Large intestine (tissue), 3 donors: ENCODE results near the gene AFAP1. TPM values are rescaled to one million over a fixed set of nuclear protein-coding genes. Genes with fewer than 3 reads are reported as not detected.

ENCODE experiments used
- DNase-seq, 2 donors: peaks; one replicate each; pipeline versions ENCODE4 v3.0.0 to v3.0.0-alpha.2; 2013
- H3K27ac ChIP-seq: one replicate; pipeline ENCODE4 v1.5.1; 2013; ENCODE audit warnings: low read length
- H3K27me3 ChIP-seq: 2 replicates; pipeline ENCODE4 v1.6.1; 2013; ENCODE audit warnings: low read length; ENCODE audit not compliant: control insufficient read depth, insufficient read depth
- H3K36me3 ChIP-seq: 2 replicates; pipeline ENCODE4 v1.6.1; 2013; ENCODE audit warnings: low read length; ENCODE audit not compliant: control insufficient read depth, insufficient read depth
- H3K4me1 ChIP-seq: one replicate; pipeline ENCODE4 v1.6.1; 2013; ENCODE audit warnings: low read length; ENCODE audit not compliant: control insufficient read depth, insufficient read depth
- H3K4me3 ChIP-seq: one replicate; pipeline ENCODE4 v1.5.1; 2013; ENCODE audit warnings: low read length
- H3K9me3 ChIP-seq: one replicate; pipeline ENCODE4 v1.6.1; 2013; ENCODE audit warnings: mild to moderate bottlenecking, low read depth, low read length, moderate library complexity; ENCODE audit not compliant: control insufficient read depth
- WGBS: methylation state at CpG from one replicate; pipeline ENCODE4 v1.1.5; 2013; ENCODE audit warnings: low lambda C conversion rate; ENCODE audit not compliant: insufficient coverage; 5-methylcytosine and 5-hydroxymethylcytosine counted together
- polyA plus RNA-seq: library from polyadenylated mRNA; unstranded; fragments of 120-200 nt; gene quantifications from one replicate; pipeline ENCODE4 v1.2.1, GENCODE V29; 2013

AFAP1 gene
- polyA plus RNA-seq, 1 donor: 19.3 TPM

DNA sequence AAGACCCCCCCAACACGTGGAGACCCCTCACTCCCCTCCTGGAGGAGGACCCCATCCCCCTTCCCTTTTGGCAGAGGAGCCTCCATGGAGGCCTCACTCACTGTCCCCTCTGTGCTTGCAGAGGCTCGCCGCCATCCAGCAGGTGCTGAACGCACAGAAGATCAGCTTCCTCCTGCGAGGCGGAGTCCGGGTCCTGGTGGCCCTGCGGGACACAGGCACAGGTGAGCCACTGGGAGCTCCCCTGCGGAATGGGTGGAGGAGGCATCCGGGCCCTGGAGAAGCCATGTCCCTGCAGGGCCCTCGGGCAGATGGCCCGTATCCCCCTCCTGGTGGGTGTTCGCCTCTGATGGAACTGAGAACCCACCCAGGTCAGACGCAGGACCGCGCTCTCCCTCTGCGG lies 206.5 kb downstream of the AFAP1 start:
- DNase-seq: no peak
- H3K27me3 ChIP-seq: peaks cover 2% of the 10 kb centered on the region
- no peaks in the 10 kb centered on the region for H3K4me1 ChIP-seq

DNA sequence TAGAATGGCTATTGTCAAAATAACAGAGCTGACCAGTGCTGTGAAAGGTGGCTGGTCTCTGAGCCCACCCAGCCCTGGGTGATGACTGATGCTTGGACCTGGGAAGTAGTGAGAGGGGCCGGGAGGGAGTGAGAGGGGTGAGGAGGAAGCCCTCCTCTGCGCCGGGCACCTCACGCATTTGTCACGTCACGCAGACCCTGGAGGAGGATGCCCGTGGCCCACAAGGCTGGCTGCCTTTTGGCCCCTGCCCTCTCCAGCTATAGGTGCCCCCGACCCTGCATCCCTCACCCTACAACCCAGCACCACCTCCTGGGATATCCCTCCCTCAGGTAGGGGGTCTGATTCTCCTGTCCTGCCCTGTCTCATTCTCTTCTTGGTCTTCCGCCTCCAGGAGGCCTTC lies 207.4 kb downstream of the AFAP1 start:
- no CpG with 5 or more reads among the region's 9 CpGs for WGBS
- Histone ChIP-seq H3K4me3 (no peak overlapping the region), H3K4me1 (no peaks in the 10 kb centered on the region), H3K27me3 (peaks cover 2% of the 10 kb centered on the region), H3K36me3 (no peaks in the 10 kb centered on the region), H3K9me3 (no peaks in the 10 kb centered on the region), H3K27ac (no peak overlapping the region)
- no peak for DNase-seq

More for the DNA sequence above, 206.5 kb downstream of the AFAP1 start:
- peaks cover 6% of the 10 kb centered on the region for H3K9me3 ChIP-seq
- no peak overlapping the region for H3K27ac ChIP-seq
- no peaks in the 10 kb centered on the region for H3K36me3 ChIP-seq
- no peak overlapping the region for H3K4me3 ChIP-seq
- WGBS: no CpG with 5 or more reads among the region's 17 CpGs

DNA sequence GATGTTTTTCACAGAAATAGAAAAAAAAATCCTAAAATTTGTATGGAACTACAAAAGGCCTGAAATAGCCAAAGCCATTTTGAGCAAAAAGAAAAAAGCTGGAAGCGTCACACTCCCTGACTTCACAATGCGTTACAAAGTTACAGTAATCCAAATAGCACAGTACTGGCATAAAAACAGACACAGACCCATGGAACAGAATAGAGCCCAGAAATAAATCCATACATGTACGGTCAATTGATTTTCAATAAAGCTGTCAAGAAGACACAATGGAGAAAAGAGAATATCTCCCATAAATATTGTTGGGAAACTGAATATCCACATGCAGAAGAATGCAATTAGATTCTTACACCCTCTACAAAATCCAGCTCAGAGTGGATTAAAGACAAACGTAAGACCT lies 208.2 kb downstream of the AFAP1 start:
- WGBS: 95% methylated on average over 4 of the region's 4 CpGs
- DNase-seq: no peak
- Histone ChIP-seq H3K4me1 (no peaks in the 10 kb centered on the region), H3K27me3 (peaks cover 2% of the 10 kb centered on the region), H3K4me3 (no peak overlapping the region), H3K36me3 (no peaks in the 10 kb centered on the region), H3K9me3 (no peaks in the 10 kb centered on the region), H3K27ac (no peak overlapping the region)

DNA sequence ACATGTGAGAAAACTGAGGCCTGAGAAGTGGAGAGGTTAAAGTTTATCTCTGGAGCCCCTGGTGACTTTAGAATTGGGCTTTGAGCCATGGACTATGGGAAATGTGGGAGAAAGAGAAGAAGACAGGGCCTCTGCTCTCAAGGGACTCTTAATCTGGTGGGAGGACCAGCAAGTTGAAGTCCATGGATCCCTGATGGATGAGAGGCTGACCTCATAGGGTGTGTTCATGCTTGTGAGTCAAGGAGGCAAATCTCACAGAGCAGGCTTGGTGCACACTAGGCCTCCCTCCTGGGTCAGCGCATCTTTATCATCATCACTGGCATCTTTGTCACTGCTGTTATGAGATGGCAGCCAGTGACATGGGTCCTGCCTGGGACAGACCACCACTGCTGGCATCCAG lies 211.9 kb downstream of the AFAP1 start:
- Histone ChIP-seq H3K27me3 (peaks cover 1% of the 10 kb centered on the region), H3K9me3 (peaks cover 5% of the 10 kb centered on the region), H3K27ac (no peak overlapping the region), H3K36me3 (no peaks in the 10 kb centered on the region), H3K4me1 (no peaks in the 10 kb centered on the region), H3K4me3 (no peak overlapping the region)
- DNase-seq: no peak
- no CpG with 5 or more reads among the region's 1 CpG for WGBS

DNA sequence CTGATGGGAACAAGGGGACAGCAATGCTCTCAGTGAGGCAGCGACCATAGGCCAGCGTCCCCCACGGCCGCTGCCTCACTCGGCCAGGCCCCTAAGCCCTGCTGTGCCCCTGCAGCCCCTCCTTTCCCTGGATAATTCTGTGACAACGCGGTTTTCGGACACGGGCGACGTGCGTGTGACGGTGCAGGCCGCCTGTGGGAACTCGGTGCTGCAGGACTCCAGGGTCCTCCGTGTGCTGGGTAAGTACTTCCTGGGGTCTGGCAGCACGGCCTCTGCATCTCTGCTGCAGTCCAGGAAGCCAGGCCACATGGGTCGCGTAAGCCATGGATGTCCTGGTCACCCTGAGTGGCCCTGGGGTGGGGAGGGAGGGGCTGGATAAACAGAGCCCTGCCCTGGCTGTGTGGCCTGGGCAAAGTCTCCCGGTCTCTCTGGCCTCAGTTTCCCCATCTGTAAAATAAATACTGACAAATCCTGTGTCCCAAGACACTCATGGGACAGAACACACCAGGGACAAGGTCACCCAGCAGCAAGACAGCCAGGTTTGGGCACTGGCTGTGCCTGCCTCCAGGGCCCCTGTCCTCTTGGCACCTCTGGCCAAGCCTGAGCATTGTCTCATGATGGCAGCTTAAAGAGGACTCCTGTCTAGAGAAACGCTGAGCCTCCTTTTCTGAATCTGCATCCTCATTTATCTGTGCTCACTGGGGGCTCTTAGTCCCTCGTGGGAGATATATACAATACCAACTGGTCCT lies 212.8 kb downstream of the AFAP1 start:
- WGBS: no CpG with 5 or more reads among the region's 22 CpGs
- H3K36me3 ChIP-seq: no peaks in the 10 kb centered on the region
- no peaks in the 10 kb centered on the region for H3K4me1 ChIP-seq
- no peak overlapping the region for H3K4me3 ChIP-seq
- no peak overlapping the region for H3K27ac ChIP-seq
- DNase-seq: no peak
- H3K9me3 ChIP-seq: peaks cover 5% of the 10 kb centered on the region
- H3K27me3 ChIP-seq: peaks cover 5% of the 10 kb centered on the region

DNA sequence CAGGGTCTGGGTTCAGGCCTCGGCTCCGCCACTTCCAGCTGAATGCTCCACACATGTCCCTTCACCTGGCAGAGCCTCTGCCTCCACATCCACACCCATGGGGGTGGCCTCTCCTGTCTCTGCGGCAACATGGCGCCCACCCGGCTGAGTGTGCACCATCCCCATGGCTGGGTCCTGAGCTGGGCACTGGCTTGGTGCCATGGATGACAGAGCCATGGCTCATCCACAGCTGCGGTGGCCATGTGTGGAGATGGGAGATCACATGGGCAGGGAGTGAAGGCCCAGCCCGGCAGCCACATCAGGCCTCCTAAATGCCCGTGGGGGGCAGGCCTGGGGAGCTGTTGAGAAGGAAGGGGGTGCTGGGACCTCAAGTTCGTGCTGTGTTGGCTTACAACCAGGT lies 213.7 kb downstream of the AFAP1 start:
- Histone ChIP-seq H3K4me1 (no peaks in the 10 kb centered on the region), H3K27ac (no peak overlapping the region), H3K36me3 (no peaks in the 10 kb centered on the region), H3K4me3 (no peak overlapping the region), H3K9me3 (peaks cover 5% of the 10 kb centered on the region), H3K27me3 (peaks cover 5% of the 10 kb centered on the region)
- WGBS: no CpG with 5 or more reads among the region's 9 CpGs
- DNase-seq: no peak

DNA sequence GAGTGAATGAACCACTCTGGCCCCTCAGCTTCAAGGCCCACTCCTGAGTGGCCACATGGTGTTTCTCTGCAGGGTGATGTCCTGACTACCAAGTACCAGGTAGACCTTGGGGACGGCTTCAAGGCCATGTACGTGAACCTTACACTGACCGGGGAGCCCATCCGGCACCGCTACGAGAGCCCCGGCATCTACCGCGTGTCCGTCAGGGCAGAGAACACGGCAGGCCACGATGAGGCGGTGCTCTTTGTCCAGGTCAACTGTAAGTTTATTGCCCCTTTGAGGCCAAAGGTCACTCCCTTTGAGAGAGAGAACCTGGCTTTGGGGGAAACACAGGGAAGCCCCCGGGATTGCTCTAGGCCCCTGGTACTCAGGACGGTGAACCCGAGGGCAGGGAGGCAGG lies 216.0 kb downstream of the AFAP1 start:
- Histone ChIP-seq H3K36me3 (no peaks in the 10 kb centered on the region), H3K27me3 (peaks cover 22% of the 10 kb centered on the region), H3K27ac (no peak overlapping the region), H3K9me3 (peaks cover 5% of the 10 kb centered on the region), H3K4me1 (peaks cover 3% of the 10 kb centered on the region), H3K4me3 (no peak overlapping the region)
- no CpG with 5 or more reads among the region's 16 CpGs for WGBS
- no peak for DNase-seq

DNA sequence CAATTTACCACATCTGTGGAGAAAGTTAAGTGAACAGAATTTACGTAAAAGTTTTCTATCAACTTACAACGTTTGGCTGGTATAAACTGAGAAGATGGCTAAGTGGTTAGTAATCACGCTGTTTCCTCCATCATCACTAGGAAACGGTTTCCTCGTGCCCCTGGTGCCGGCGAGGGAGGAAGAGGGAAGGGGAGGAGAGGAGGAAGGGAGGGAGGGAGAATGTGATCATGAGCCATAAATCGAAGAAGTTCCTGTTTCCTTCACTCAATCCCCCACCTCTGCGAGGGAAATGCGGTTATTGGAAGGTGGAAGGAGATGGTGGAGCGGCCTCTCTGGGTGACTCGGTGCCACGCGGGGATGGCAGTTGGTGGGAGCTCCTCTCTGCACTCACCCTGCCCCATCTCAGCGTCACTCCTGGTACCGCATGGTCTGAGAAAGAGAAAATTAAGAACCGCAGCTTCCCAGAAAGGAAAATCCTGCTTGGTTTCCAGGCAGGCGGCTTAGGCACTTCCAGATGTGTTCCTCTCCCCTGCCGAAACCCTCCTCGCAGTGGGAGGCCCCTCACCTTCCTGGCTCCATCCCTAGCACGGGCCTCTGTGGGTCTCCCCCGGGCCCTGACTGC lies 216.8 kb downstream of the AFAP1 start:
- H3K27ac ChIP-seq: no peak overlapping the region
- no peak overlapping the region for H3K4me3 ChIP-seq
- peaks cover 3% of the 10 kb centered on the region for H3K4me1 ChIP-seq
- DNase-seq: no peak
- no CpG with 5 or more reads among the region's 22 CpGs for WGBS
- H3K27me3 ChIP-seq: peaks cover 22% of the 10 kb centered on the region
- H3K9me3 ChIP-seq: peaks cover 5% of the 10 kb centered on the region
- no peaks in the 10 kb centered on the region for H3K36me3 ChIP-seq

DNA sequence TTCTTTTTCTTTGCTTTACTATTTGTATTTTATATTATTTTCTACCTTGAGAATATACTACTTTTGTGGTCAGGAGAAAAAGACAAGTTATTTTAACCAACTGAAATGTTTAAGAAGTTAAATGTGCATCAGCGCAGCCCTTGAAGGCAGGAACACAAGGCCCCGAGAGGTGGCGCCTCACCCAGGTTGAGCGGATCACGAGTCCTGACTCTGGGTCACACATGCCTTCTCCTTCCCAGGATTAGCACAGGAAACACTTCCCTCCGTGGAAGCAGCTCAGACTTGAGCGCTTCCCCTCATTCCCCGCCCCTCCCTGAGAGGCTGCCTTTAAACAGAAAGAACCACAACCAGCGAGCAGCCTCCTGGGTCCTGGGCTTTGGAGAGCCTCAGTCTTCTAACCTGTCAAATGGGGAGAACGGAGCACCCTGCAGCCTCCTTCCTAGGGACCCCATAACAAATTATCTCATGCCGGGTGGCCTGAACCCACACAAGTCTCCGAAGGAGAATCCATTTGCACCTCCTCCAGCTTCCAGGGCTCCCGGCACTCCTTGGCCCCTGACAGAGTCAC lies 217.6 kb downstream of the AFAP1 start:
- Histone ChIP-seq H3K4me3 (no peak overlapping the region), H3K27ac (no peak overlapping the region), H3K27me3 (peaks cover 22% of the 10 kb centered on the region), H3K36me3 (no peaks in the 10 kb centered on the region), H3K4me1 (peaks cover 3% of the 10 kb centered on the region), H3K9me3 (peaks cover 5% of the 10 kb centered on the region)
- DNase-seq: no peak
- no CpG with 5 or more reads among the region's 13 CpGs for WGBS

DNA sequence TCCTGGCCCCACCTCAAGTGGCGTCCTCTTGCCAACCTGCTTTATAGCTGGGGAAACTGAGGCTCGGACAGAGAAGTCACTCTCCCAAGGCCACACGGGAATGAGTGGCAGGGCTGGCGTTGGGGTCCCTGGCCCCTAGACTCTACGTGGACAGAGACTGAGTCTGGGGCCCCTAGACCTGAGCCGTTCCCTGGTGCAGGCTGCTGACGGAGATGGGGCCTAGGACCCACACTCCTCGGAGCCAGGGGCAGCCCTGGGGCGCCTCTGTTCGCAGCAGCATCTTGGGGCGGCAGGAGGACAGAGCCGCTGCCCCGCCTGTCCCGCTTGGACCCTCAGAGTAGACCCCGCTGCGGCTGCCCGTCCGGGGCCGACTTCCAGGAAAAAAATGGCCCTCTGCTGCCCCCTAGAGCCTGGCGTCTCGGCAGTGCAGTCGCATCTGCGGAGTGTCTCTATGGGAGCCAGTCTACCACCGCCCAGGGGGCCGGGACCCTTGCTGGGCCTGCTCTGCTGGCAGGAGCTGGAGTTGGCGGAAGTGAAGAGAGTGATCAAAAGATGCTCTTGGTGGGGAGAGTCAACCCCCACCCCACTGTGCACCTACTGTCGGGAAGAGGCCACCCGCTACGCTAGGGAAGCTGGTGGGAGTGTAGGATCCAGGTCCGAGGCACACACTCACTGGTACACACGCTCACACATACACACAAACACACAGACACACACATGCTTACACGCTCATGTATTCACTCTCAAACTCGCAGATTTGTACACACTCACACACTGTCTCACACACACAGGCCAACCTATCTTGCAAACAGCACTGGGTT lies 220.1 kb downstream of the AFAP1 start:
- Histone ChIP-seq H3K27me3 (peaks cover 22% of the 10 kb centered on the region), H3K36me3 (no peaks in the 10 kb centered on the region), H3K4me1 (peaks cover 3% of the 10 kb centered on the region), H3K9me3 (peaks cover 5% of the 10 kb centered on the region), H3K4me3 (no peak overlapping the region), H3K27ac (no peak overlapping the region)
- no CpG with 5 or more reads among the region's 33 CpGs for whole genome bisulfite sequencing
- DNase-seq: peak in 1 of 2 donors; percentile 35
